Peyer's patch (tissue), 4 donors: ENCODE data around the gene HMCES. TPM values are rescaled to one million over a fixed set of nuclear protein-coding genes. Genes with fewer than 3 reads are reported as not detected.

Experiments used
- DNase-seq, 3 donors: peaks; one replicate each; pipeline ENCODE4 v3.0.0-alpha.2; 2017 to 2019
- H3K27ac ChIP-seq, 4 donors: fragments of 200-600 bp; sonication (generic); one replicate each; pipeline ENCODE4 v1.5.1; 2016 to 2019
- H3K27me3 ChIP-seq, 2 donors: fragments of 200-600 bp; sonication (generic); one replicate each; pipeline ENCODE4 v1.5.1; 2019
- H3K36me3 ChIP-seq, 3 donors: fragments of 200-600 bp; sonication (generic); one replicate each; pipeline ENCODE4 v1.5.1; 2016 to 2019
- H3K4me1 ChIP-seq, 4 donors: fragments of 200-600 bp; sonication (generic); one replicate each; pipeline ENCODE4 v1.5.1; 2016 to 2019
- H3K4me3 ChIP-seq, 4 donors: fragments of 200-600 bp; sonication (generic); 1 replicate in 3 of 4; 2 replicates in 1 of 4; pipeline ENCODE4 v1.5.1; 2016 to 2019; ENCODE audit warnings: mild to moderate bottlenecking in 1 of 4
- H3K9me3 ChIP-seq, 4 donors: fragments of 200-600 bp; sonication (generic); one replicate each; pipeline ENCODE4 v1.5.1; 2016 to 2019; ENCODE audit warnings: mild to moderate bottlenecking in 1 of 4
- POLR2A ChIP-seq, 2 donors: fragments of 450-650 bp; IDR thresholded peaks; one replicate each; pipeline ENCODE4 v1.5.1; 2017; ENCODE audit warnings: antibody characterized with exemption in 2 of 2, mild to moderate bottlenecking in 2 of 2, moderate library complexity in 2 of 2
- total RNA-seq, 4 donors: library from RNA; depleted of rRNA; stranded (reverse); fragments of >200 nt; gene quantifications; one replicate each; pipeline ENCODE4 v1.1.0, GENCODE V29; 2016
- TF ChIP-seq, protein P1 (sequence below), 6 experiments: fragments of 450-650 bp in 4 of 6; fragments of 200-600 bp in 2 of 6; sonication (generic) in 1 of 6; IDR thresholded peaks; one replicate each; pipeline ENCODE4 v1.5.1; 2017 to 2019; ENCODE audit warnings: antibody characterized with exemption in 6 of 6, mild to moderate bottlenecking in 3 of 6, moderate library complexity in 1 of 6

Gene HMCES
- total RNA-seq, 4 donors from 2014 or later, result 22.2 to 29.7 (median 24.2) TPM

GRCh38 chr3:129291236-129291886 is 12.7 kb downstream of the HMCES start:
- Histone ChIP-seq H3K4me1 (no peaks in the 10 kb centered on the region), H3K27me3 (no peaks in the 10 kb centered on the region), H3K9me3 (no peaks in the 10 kb centered on the region), H3K27ac (no peak overlapping the region), H3K36me3 (peaks cover 0 to 70% (median 0%) of the 10 kb centered on the region in 3 donors), H3K4me3 (no peak overlapping the region)
- no peak for TF ChIP-seq POLR2A (IDR thresholded peaks at IDR 0.05)
- no peak for DNase-seq

GRCh38 chr3:129295286-129295685 is 16.6 kb downstream of the HMCES start:
- no peak overlapping the region for H3K4me3 ChIP-seq

DNA sequence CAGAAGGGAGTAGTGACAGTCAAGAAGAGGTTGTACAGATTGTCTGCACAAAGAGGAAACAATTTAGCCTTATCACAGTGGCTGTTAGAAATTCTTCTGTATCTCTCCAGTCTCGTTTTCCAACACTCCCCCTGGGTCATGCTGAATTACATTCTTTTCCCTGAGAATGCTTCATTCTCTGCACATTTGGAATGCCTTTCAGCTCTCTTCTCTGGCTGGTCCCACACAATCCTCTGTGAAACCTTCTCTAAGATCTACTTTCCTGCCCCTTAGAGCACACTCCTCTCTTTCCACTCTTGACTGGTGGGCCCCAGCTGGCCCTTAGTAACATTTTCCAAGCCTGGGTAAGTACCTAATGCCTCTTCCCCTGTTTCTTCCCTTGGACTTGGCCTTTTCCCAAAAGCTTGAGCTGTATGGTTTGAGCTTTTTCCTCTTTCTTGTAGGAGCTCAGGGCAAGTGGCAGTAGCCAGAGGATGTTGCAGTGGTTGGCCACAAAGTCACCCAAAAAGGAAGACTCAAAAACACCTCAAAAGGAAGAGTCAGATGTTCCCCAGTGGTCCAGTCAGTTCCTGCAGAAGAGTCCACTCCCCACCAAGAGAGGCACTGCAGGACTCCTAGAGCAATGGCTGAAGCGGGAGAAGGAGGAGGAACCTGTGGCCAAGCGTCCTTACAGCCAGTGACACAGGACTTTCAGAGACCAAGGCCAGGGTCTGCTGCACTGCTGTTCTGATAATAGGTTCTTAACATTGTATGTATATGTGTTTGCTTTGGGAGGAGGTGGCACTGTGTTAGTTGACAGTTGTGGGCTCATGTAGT is 25.7 kb downstream of the HMCES start:
- Histone ChIP-seq H3K27me3 (no peaks in the 10 kb centered on the region), H3K36me3 (peaks cover 0 to 57% (median 0%) of the 10 kb centered on the region in 3 donors), H3K4me3 (no peak overlapping the region), H3K27ac (peak overlapping the region in 1 of 4 donors; percentile 25), H3K4me1 (peaks cover 0 to 9% (median 0%) of the 10 kb centered on the region in 4 donors), H3K9me3 (no peaks in the 10 kb centered on the region)
- TF ChIP-seq, protein P1, sequence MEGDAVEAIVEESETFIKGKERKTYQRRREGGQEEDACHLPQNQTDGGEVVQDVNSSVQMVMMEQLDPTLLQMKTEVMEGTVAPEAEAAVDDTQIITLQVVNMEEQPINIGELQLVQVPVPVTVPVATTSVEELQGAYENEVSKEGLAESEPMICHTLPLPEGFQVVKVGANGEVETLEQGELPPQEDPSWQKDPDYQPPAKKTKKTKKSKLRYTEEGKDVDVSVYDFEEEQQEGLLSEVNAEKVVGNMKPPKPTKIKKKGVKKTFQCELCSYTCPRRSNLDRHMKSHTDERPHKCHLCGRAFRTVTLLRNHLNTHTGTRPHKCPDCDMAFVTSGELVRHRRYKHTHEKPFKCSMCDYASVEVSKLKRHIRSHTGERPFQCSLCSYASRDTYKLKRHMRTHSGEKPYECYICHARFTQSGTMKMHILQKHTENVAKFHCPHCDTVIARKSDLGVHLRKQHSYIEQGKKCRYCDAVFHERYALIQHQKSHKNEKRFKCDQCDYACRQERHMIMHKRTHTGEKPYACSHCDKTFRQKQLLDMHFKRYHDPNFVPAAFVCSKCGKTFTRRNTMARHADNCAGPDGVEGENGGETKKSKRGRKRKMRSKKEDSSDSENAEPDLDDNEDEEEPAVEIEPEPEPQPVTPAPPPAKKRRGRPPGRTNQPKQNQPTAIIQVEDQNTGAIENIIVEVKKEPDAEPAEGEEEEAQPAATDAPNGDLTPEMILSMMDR (IDR thresholded peaks at IDR 0.05), result no peak
- TF ChIP-seq POLR2A (IDR thresholded peaks at IDR 0.05), result no peak
- no peak for DNase-seq

More at GRCh38 chr3:129295286-129295685, 16.6 kb downstream of the HMCES start:
- Histone ChIP-seq H3K27me3 (no peaks in the 10 kb centered on the region), H3K36me3 (peaks cover 0 to 71% (median 0%) of the 10 kb centered on the region in 3 donors), H3K9me3 (no peaks in the 10 kb centered on the region), H3K27ac (no peak overlapping the region), H3K4me1 (no peaks in the 10 kb centered on the region)
- TF ChIP-seq POLR2A (IDR thresholded peaks at IDR 0.05), result no peak
- TF ChIP-seq, protein P1 (IDR thresholded peaks at IDR 0.05), result no peak
- no peak for DNase-seq

- no peak for DNase-seq
- Histone ChIP-seq H3K4me3 (no peak overlapping the region), H3K36me3 (peaks cover 0 to 54% (median 0%) of the 10 kb centered on the region in 3 donors), H3K27me3 (no peaks in the 10 kb centered on the region), H3K9me3 (no peaks in the 10 kb centered on the region), H3K27ac (peak overlapping the region in 1 of 4 donors; percentile 25), H3K4me1 (peaks cover 0 to 9% (median 0%) of the 10 kb centered on the region in 4 donors)
- no peak for TF ChIP-seq POLR2A (IDR thresholded peaks at IDR 0.05)
- TF ChIP-seq, protein P1 (IDR thresholded peaks at IDR 0.05), result no peak
Measured at GRCh38 chr3:129304962-129305222, 26.2 kb downstream of the HMCES start.

DNA sequence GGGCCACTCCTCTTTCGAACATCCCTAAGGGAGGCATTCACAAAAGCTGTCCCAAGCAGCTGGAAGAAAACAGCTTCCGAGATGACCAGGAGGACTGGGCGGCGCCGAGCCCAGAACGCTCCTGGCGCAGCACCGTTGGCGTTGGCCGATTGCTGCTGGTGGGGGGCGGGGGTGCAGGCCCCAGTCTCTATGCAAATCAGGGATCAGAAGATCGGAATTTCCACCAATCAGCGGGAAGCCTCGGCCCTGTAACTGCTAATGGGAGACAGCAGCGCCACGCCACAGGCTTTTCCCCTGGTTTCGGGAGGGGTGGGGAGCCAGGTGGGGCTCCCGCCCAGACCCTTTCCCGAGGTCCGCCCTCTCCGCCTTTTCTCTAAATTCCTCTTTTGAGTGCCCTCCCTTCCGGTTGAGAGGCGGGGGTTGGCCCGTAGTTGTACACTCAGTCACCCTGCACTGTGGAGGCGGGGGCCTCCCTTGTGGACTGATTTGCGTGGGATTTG is 27.0 kb downstream of the HMCES start:
- DNase-seq, result peak in 2 of 3 donors; percentile 66 to 84
- Histone ChIP-seq H3K27ac (peak overlapping the region; percentile 23 to 65 (median 33)), H3K36me3 (peaks cover 0 to 47% (median 0%) of the 10 kb centered on the region in 3 donors), H3K27me3 (no peaks in the 10 kb centered on the region), H3K4me1 (peaks cover 0 to 9% (median 0%) of the 10 kb centered on the region in 4 donors), H3K9me3 (no peaks in the 10 kb centered on the region), H3K4me3 (peak overlapping the region in 3 of 4 donors; percentile 29 to 34 (median 31))
- TF ChIP-seq, protein P1 (IDR thresholded peaks at IDR 0.05), result no peak
- no peak for TF ChIP-seq POLR2A (IDR thresholded peaks at IDR 0.05)

DNA sequence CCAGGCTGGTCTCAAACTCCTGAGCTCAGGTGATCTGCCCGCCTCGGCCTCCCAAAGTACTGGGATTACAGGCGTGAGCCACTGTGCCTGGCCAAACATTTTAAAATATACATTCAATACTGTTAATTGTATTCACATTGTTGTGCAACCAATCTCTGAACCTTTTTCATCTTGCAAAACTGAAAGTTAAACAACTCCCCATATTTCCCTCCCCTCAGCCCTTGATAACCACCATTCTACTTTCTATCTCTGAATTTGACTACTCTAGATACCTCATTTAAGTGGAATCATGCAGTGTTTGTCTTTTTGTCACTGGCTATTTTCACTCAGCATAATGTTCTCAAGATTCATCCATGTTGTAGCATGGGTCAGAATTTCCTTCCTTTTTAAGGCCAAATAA is 30.0 kb downstream of the HMCES start:
- Histone ChIP-seq H3K4me1 (peaks cover 0 to 11% (median 0%) of the 10 kb centered on the region in 4 donors), H3K9me3 (no peaks in the 10 kb centered on the region), H3K27me3 (no peaks in the 10 kb centered on the region), H3K4me3 (no peak overlapping the region), H3K27ac (no peak overlapping the region), H3K36me3 (peaks cover 0 to 20% (median 0%) of the 10 kb centered on the region in 3 donors)
- no peak for TF ChIP-seq POLR2A (IDR thresholded peaks at IDR 0.05)
- TF ChIP-seq, protein P1 (IDR thresholded peaks at IDR 0.05), result no peak
- DNase-seq, result no peak
